Neural progenitor cell (in vitro differentiated cells): Measurements from ENCODE around the gene SHANK3.

ENCODE experiments used
- CTCF ChIP-seq: fragments of 200-600 bp; sonication (generic); IDR thresholded peaks from 2 replicates; pipeline ENCODE4 v1.5.1; 2017; ENCODE audit warnings: antibody characterized with exemption, mild to moderate bottlenecking
- EZH2 ChIP-seq: fragments of 200-600 bp; sonication (generic); IDR thresholded peaks from 2 replicates; pipeline ENCODE4 v1.6.1; 2017; ENCODE audit warnings: antibody characterized with exemption, mild to moderate bottlenecking, moderate library complexity

GRCh38 chr22:50676180-50676636, 3.6 kb downstream of the SHANK3 start:
- no peak for TF ChIP-seq CTCF
- TF ChIP-seq EZH2, result no peak
